Activated T-helper 1 cell treated with Interleukin-2 at 50 U/mL for 16 hours (primary cell): ENCODE measurements around the gene TSG101.

Experiments
- DNase-seq: peaks from one replicate; pipeline ENCODE4 v3.0.0-alpha.2; 2020; ENCODE audit warnings: low read depth

The TSG101 gene, protein sequence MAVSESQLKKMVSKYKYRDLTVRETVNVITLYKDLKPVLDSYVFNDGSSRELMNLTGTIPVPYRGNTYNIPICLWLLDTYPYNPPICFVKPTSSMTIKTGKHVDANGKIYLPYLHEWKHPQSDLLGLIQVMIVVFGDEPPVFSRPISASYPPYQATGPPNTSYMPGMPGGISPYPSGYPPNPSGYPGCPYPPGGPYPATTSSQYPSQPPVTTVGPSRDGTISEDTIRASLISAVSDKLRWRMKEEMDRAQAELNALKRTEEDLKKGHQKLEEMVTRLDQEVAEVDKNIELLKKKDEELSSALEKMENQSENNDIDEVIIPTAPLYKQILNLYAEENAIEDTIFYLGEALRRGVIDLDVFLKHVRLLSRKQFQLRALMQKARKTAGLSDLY

GRCh38 chr11:18526521-18527296 is at the start of gene TSG101:
TSG101 (minus strand) TSS chr11:18526942; CDS start chr11:18526816, 126 bp downstream.
- peak; percentile 84 for DNase-seq

GRCh38 chr11:18575361-18575760 is 48.6 kb upstream of the TSG101 start:
- DNase-seq = no peak

- DNase-seq = no peak
Observed at GRCh38 chr11:18567081-18567480, 40.3 kb upstream of the TSG101 start.

- DNase-seq = no peak
Observed at GRCh38 chr11:18566406-18566805, 39.7 kb upstream of the TSG101 start.

DNA sequence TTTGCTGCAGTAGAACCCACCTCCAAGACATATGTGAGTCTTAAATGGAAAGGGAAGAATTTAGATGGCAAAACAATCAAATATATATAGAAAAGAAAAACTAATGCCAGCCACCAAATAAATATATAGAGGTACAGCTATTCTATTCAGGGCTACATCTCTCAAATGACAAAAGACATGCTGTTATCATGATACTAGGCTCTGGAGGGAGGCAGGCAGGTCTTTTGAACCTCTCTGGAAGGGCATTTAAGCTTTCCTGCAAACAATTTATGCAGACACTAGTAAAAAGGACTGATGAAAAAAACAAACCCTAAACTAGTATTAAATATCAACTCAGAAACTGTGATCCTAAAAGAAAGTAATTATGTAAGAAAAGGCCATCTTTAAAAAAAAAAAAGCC is 37.4 kb upstream of the TSG101 start:
- DNase-seq = no peak

- no peak for DNase-seq
Observed at GRCh38 chr11:18563090-18563730, 36.5 kb upstream of the TSG101 start.

GRCh38 chr11:18548001-18548400 is 21.3 kb upstream of the TSG101 start:
- no peak for DNase-seq

DNA sequence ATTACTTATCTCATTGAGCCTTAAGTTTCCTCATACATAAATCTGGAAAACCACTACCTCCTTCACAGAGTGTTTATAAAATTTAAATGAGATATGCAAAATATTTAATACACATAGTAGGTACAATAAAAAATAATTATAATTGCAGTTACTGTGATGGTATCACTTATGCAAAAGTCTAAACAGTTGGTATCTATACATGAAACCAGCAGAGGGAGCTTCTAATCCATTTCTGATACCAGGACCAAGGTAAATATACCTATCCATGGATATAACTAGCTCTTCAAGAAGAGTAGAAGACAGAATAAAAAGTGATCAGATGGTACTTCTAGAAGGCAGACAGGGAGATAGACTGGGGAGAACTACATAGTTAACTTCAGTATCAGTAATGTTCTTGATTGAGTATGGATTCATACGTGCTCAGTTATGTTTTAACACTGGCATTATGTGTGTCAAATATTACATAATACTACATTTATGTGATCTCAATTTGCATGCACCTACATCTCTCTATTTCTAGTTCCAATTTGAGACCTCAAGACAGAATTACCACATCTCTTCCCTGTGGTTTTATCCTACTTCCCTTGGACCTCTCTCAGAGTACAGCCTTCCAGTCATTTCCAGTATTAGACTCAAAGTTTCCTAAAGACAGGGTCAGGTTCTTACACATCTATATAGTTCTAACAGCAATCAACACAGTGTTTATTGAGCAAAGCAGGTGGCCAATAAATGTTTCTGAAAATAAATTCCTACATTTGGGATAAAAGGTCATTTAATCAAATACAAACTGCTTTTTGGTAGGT is 13.7 kb upstream of the TSG101 start:
- DNase-seq = no peak

GRCh38 chr11:18536209-18536608 is 9.5 kb upstream of the TSG101 start:
- no peak for DNase-seq

DNA sequence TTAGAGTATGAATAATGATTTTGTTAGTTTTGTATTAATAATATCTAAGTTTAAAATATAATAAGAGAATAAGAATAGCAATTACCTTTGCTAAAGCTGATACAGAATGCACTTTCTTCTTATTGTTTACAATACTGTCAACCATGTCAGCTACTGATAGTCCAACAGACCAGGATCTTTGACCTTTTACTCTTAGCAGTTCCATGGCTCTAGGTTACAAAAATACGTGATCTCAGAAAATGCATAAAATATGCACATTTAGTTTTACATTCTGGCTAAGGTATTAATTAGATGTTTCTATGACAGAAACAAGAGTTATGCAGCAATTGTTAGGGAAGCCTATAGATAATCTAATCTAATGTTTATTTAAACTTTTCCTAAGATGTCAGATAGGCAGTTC is 7.5 kb upstream of the TSG101 start:
- DNase-seq = no peak

- DNase-seq = no peak
Observed at GRCh38 chr11:18533365-18533764, 6.6 kb upstream of the TSG101 start.

GRCh38 chr11:18527512-18527911 is 770 bp upstream of the TSG101 start:
- DNase-seq = no peak

DNA sequence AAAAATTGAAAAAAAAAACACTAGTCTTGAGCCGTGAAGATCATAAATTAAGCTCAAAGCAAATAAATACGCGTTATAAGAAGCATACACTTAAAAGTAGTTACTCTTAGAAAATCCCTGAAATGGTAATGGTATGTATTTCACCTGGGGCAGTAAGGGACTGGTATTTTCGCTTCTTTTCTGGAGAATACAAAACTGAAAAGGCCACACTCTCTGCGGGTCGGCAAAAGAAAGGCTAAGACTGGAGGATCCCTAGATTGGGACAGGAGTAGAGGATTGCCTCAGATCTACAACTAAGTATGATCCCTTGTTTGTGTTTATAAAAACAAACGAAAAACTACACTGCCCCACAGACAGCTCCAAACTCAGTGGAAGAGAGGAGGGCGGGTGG is 617 bp downstream of the TSG101 start:
- DNase-seq = no peak

DNA sequence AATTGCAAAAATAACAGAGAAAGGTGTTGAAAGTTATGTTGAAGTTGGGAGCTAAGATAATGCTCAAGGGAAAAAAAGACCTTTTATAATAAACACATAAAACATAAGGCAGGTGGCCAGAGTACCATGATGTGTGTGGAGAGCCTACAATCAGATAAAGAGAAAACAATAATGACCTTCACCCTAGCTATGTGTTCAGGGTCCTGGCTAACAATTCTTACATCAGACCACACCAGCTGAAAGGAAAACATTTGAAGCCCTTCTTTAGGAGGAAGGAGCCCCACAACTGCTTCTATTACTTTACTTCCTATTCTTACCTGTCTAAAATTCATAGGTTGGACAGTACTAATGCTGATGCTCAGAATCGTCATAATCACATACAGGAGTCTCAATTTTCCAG is 2.5 kb downstream of the TSG101 start:
- no peak for DNase-seq

- DNase-seq = no peak
Observed at GRCh38 chr11:18523084-18523483, 3.7 kb downstream of the TSG101 start.

- DNase-seq = no peak
Observed at GRCh38 chr11:18522388-18522787, 4.4 kb downstream of the TSG101 start.

DNA sequence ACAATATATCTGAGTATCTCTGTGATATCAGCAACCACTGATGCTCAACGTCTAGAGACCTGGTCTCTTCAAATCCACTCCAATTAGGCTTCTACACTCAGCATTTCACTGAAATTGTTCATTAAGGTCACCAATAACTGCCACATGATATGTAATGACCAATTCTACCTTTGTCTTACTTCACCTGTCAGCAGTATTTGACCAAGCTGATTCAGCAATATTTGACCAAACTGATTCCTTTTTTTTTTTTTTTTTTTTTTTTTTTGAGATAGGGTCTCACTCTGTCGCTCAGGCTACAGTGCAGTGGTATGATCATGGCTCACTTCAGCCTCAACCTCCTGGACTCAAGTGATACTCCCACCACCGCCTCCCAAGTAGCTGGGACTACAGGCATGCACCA is 5.6 kb downstream of the TSG101 start:
- DNase-seq = no peak

DNA sequence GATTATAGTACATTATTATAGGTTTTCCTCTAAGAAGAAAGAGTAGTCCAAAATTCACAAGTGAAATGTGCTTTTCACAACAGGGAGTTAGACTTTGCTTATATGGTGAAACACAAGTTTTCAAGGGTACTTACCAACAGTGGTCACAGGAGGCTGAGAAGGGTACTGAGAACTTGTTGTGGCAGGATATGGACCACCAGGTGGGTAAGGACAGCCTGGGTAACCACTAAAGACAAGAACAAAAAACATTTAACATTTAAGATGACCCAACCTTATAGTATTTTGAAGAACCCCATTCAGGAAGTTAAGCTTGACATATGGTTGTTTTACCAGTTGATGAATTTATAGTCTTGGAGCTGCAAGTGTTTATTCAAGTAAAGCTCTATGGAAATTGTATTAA is 24.4 kb downstream of the TSG101 start:
- DNase-seq = no peak

DNA sequence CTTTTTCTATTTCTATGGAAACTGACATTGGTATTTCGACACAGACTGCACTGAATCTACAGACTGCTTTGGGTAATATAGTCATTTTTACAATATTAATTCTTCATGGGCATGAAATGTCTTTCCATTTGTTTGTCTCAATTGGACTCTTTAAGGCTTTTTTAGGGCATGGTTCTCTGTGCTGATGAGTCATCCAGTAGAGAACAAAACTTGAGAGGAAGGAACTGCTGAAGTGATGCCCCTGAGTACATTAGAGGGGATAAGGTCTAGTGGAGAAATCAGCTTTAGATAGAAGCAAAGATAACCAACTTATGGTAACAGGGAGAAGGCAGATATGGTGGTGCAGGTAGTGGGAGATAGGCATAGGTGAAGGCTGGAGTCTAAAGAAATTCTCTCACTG is 25.1 kb downstream of the TSG101 start:
- DNase-seq = no peak

- DNase-seq = no peak
Observed at GRCh38 chr11:18498039-18498438, 28.7 kb downstream of the TSG101 start.

DNA sequence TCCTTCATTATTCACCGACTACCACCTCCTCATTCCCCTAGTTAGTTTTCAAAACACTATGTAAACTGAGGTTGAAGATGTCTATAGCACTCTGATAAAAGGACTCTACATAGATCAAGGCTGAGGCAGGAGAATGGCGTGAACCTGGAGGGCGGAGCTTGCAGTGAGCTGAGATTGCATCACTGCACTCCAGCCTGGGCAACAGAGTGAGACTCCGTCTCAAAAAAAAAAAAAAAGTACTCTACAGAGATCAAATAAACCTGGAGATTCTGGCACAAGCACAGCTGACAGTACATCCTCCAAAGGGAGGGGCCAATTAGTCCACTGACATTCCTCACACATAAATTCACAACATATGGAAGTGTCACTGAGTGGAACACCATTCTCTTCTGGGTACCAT is 31.0 kb downstream of the TSG101 start:
- DNase-seq = no peak

- DNase-seq = no peak
Observed at GRCh38 chr11:18495271-18495670, 31.5 kb downstream of the TSG101 start.
